ENCODE data around the gene ITGB1. TPM values are rescaled to one million over a fixed set of nuclear protein-coding genes. Genes with fewer than 3 reads are reported as not detected.

Gene ITGB1
- total RNA-seq, 2 donors from 2014 or later, result 1,298 to 1,367 TPM

GRCh38 chr10:32959006-32959920 is 1.2 kb upstream of the ITGB1 start:
- DNase-seq (ENCODE audit: low spot score), result no peak
- intact Hi-C loops (cut with DNase I), result loop anchor here in 1 of 2 donors (2.0 kb wide), 1 partner anchor 46 kb away; no protein-coding TSS in a partner anchor

DNA sequence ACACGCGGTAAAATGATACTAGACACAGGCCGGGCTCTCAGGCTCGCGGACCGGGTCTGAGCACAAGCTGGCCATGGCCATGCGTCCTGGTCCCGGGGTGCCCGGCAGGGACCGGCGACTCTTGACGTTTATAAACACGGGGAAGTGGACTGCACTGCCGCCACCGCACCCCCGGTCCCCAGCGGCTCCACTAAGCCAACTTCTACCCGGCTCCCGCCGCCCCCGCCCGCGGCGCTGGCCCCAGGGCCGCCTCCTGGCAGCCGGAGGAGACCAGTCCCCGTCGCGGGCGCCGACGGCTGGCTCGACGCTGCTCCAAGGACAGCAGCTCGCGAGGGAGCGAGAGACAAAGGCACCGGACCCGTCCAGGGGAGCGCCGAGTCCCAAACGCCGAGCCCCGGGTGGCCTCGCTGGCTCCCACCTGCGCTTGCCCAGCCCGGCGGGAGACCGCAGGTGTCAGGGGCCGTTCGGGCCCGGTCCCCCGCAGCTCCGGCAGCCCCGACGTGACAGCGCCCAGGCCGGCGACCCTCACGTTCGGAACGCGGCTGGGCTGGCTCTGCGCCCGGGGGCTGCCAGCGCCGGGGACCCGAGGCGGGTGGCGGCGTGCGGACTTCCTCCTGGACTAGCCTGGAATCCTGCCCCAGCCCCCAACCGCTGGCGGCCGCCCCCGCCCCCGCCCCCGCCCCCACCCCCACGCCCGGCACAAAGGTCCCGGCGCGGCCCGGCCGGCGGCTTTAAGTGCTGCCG is 517 bp downstream of the ITGB1 start:
- DNase-seq (ENCODE audit: low spot score), result peak; percentile 91
- intact Hi-C loops (cut with DNase I), result loop anchor here in 1 of 2 donors (2.0 kb wide), 2 partner anchors 25 to 47 kb away; no protein-coding TSS in a partner anchor

DNA sequence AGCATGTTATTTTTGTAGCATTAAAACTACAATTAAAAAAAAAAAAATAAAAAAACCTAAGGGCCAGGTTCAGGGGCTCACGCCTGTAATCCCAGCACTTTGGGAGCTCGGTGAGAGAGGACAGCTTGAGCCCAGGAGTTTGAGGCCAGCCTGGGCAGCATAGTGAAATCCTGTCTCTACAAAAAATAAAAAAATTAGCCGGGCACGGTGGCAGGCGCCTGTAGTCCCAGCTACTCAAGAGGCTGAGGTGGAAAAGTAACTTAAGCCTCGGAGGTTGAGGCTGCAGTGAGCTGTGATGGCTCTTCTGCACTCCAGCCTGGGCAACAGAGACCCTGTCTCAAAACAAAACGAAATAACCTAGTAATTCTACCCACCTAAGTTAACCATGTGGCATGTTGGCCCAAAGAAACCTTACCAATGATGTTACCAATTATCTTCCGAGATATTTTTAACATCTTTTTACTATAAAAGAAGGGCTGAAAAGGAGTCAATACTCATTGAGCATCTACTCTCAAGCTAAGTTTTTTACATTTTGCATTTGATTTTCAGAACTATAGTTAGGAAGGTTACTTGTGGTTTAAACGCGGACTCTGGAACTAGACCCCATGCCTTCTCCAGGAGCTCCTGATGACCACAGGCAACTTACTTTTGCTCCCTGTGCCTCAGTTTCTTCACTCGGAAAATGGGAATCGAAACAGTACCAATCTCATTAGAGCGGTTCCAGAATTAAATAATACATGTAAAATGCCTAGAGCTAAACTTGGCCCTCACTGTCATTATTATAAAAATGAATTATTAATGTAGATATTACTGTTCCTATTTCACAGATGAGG is 1.4 kb downstream of the ITGB1 start:
- no peak for DNase-seq (ENCODE audit: low spot score)

DNA sequence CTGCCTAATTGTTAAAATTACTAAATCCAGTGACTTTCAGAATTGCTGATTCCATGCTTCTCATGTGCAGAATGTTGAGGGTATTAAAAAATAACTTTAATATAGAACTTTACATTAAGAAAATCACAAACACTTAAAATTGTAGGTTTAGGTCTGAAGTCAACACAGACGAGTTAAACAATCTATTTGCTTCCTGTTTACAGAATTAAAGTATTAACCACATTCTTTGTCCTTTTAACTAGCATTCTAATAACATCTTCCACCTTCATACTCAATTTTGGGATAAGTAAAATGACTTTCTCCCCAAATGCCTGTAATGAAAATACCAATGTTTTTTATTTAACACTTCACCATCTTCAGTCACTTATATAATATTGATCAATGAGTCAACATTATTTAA is 2.2 kb downstream of the ITGB1 start:
- DNase-seq (ENCODE audit: low spot score), result no peak
- intact Hi-C loops (cut with DNase I), result loop anchor here in 1 of 2 donors (2.0 kb wide), 1 partner anchor 27 kb away; no protein-coding TSS in a partner anchor

More for the DNA sequence above, 1.4 kb downstream of the ITGB1 start:
- intact Hi-C loops (cut with DNase I), result loop anchor here in 1 of 2 donors (2.0 kb wide), 1 partner anchor 26 kb away; no protein-coding TSS in a partner anchor

DNA sequence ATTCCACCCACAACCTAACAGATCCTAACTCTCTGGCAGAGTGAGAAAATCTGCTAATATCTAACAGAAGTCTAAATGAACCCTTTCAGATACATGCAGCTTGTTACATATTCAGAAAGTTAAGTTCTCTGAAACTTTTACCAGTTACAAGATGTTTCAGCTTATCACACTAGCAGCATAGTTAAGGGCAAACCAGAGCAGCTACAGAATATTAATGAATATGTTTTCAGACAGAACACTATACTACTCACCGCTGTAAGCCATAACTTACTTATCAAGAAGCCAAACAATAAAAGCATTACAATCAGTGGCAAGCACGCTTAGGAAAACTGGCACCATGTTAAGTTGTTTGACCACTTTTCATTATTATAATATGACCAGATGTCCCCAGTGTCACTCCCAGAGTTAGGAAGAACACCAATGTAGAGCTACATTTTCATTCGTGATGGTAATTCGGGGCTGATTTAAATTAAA is 2.7 kb downstream of the ITGB1 start:
- intact Hi-C loops (cut with DNase I), result no loop called here
- no peak for DNase-seq (ENCODE audit: low spot score)

DNA sequence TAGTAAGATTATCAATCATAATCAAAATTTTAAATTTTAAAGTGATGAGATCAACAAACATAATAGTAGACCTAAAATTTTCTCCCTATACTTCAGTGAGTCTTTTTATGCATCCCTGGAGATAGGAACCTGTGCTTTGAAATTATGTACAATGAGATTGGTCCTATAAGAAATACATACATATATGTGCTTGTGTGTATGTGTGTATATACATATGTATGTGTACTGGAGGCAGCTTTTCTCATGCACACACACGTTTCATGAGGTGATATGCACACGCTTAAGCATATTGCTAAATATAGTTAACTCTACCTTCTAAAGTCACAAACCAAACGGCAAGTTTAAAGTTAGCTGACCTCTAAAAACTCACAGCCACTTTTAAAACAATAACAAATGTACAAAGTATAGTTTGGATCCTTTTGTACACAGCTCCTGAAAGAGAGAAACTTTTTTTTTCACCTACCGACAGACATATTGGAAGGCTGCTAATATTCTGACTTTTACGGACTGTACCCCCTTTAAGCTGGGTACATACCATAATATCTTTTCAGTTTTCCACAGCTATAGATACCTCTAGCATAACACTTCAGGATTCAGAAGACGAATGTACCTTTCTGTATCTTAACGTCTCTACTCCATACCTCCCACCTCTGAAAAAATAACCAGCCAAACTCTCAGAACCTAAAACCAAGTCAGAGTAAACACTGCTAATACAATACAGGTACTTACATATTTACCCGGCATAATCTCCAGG is 3.3 kb downstream of the ITGB1 start:
- no peak for DNase-seq (ENCODE audit: low spot score)
- intact Hi-C loops (cut with DNase I), result no loop called here

GRCh38 chr10:32954080-32954479 is 4.0 kb downstream of the ITGB1 start:
- intact Hi-C loops (cut with DNase I), result no loop called here
- no peak for DNase-seq (ENCODE audit: low spot score)

- no peak for DNase-seq (ENCODE audit: low spot score)
- intact Hi-C loops (cut with DNase I), result no loop called here
Measured at GRCh38 chr10:32953277-32953927, 4.6 kb downstream of the ITGB1 start.

DNA sequence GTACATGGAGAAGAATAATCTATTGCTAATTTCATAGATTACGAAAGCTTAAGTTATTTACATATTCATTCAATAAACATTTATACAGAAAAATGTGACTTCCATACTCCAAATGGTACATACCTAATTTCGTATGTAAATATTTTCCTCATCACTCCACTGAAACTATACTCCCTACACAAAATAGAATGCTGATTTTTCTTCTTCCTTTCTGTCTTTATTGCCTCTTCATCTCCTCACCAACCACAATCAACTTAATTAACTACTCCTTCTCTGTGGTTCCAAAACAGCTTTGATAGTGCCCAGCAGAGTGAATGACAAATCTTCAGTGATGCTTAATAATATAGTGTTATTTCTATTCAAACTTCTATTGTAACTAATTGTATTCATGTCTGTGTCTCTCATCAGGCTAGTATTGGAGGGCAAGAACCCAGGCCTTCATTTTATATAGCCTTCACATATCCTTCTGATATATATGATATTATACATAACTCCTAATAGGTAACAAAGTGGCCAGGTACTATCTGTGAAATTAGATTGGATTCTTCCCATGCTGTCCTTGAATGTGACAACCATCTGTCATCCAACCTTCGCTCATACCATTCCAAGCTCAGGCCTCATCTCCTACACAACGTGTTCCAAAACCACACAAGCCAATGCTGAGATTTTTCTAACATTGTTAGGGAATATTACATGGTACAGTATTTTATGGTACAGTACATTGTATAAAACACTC is 5.3 kb downstream of the ITGB1 start:
- intact Hi-C loops (cut with DNase I), result no loop called here
- DNase-seq (ENCODE audit: low spot score), result no peak

- DNase-seq (ENCODE audit: low spot score), result no peak
- intact Hi-C loops (cut with DNase I), result no loop called here
Measured at GRCh38 chr10:32952094-32952493, 5.9 kb downstream of the ITGB1 start.

DNA sequence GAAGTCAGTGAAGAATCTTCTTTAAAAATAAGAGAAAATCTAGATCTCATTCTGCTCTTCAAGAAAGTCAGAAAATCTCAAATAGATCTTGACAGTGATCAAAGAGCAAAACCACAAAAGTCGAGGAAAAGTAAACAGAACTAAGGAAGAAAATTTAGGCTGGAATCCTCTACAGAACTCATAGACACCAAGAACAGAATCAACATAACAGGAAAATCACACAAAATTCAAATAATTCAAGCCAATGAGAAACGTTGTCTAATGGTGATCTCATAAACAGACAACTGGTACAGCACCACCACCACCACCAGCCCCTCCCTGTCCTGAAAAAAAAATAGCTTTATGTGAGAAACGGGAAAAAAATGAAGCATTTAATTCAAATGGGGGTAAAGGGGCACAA is 6.9 kb downstream of the ITGB1 start:
- DNase-seq (ENCODE audit: low spot score), result no peak
- intact Hi-C loops (cut with DNase I), result no loop called here

- intact Hi-C loops (cut with DNase I), result no loop called here
- no peak for DNase-seq (ENCODE audit: low spot score)
Measured at GRCh38 chr10:32950591-32951108, 7.4 kb downstream of the ITGB1 start.

GRCh38 chr10:32949221-32949678 is 8.8 kb downstream of the ITGB1 start:
- no peak for DNase-seq (ENCODE audit: low spot score)
- intact Hi-C loops (cut with DNase I), result no loop called here

DNA sequence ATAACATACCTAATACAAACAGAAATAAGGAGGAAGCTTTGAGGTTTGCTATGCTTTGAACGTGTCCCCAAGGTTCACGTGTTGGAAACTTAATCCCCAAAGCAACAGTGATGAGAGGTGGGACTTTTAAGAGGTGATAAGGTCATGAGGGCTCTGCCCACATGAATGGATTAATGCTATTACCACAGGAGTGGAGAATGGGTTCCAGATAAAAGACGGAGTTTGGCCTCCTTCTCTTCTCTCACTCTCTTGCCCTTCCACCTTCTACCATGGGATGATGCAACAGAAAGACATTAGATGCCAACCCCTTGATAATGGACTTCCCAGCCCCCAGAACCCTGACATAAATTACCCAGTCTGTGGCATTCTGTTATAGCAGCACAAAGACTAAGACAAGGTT is 9.6 kb downstream of the ITGB1 start:
- DNase-seq (ENCODE audit: low spot score), result no peak
- intact Hi-C loops (cut with DNase I), result no loop called here

DNA sequence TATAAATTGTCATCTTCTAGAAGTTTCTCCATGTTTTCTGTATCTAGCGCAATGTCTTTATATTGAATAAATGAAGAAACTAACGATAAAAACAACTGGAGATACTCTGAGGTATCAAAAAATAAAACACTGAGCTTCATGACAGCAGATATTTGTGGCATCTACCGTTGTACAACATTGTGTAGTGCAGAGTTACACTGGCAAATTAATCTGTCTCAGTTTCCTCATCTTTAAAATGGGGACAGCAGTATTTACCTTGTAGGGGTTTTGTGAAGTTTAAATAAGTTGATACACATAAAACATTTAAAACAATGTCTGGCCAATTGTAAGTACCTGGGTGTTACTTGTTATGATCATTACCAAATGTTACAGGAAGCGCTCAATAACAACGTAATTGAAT is 10.4 kb downstream of the ITGB1 start:
- no peak for DNase-seq (ENCODE audit: low spot score)
- intact Hi-C loops (cut with DNase I), result no loop called here

GRCh38 chr10:32946108-32946507 is 11.9 kb downstream of the ITGB1 start:
- no peak for DNase-seq (ENCODE audit: low spot score)
- intact Hi-C loops (cut with DNase I), result no loop called here

Measured in posterior vena cava (tissue), 2 donors.